Hematopoietic multipotent progenitor cell treated with erythropoietin and hydrocortisone succinate and interleukin-3 and kit ligand, for 4 days (in vitro differentiated cells): ENCODE results near the gene NOP9.

Source experiments
- DNase-seq: peaks from one replicate; pipeline ENCODE4 v3.0.0-alpha.2; 2015

Gene NOP9

DNA sequence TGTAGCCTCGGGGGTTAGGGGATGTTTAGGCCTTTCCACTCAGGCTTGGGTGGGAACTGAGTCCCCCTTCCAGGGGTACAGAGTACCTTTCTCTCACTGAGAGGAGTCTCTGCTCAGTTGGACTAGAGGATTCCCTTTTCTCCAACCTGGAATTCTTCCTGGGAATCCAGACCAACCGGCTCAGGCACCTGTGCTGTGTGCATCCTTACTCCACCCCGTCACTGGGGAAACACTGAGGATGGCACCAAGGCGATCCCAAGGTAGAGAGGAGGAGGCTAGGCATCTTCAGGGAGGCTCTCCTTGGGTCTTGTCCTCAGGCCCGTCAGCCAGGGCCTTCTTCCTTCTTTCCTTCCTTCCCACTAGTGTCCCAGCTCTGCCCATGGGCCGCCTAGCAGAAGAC, 35.8 kb upstream of the NOP9 start:
- no peak for DNase-seq

DNA sequence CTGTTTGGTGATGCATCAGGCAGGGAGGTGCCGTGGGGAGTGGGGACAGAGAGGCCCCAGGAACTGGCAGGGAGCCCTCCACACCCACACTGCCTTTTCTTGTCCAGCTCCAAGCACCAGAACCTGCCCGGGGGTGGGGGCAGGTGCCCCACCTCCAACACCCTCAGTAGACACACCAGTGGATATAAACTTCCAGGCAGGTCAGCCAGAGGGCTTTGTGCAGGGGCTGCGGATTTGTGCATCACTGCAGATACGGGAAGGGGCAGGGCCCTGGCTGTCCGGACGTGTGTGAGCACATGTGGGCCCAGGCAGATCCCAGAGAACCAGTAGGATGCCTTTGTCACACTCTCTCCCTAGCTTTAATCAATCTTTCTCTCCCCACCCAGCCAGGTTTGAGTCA, 35.4 kb upstream of the NOP9 start:
- DNase-seq = no peak

DNA sequence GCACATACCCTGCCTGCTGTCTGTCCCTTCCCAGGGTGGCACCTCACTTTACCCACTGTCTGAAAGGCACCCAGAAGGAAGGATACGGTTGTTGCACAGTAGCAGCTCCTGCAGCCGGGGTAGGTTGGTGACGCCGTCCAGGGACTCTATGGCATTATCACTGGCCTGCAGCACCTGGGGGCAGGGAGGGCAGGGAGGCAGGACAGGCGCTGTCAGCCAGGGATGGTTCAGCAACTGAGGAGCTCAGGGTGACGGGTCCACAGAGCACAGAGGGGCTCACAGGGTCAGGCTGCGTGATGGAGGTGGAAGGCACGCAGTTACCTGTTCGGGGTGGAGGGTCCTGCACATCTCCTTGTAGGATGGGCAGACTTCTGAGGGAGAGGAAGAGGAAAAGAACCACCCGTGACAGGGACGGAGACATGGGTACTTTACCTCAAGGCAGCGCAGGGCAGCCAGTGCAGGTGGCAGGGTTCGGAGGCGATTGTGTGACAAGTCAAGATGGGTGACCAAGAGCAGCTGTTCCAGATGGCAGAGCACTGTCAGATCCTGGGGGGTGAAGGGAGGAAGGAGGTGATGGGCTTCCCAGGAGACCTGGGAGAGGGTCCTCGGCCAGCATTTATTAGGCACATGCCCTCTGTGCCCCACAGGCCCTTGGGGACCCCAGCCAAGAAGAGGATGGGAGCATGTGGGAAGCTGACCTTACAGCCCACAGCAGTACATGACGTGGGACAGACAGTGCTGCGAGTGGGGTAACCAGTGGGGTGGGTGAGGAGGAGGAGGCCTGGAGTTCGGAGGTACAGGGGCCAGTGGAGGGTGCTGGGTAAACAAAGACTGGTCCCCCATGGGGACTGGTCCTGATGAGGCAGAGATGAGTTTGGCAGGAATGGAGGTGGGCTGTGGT, 33.1 kb upstream of the NOP9 start:
- no peak for DNase-seq

DNA sequence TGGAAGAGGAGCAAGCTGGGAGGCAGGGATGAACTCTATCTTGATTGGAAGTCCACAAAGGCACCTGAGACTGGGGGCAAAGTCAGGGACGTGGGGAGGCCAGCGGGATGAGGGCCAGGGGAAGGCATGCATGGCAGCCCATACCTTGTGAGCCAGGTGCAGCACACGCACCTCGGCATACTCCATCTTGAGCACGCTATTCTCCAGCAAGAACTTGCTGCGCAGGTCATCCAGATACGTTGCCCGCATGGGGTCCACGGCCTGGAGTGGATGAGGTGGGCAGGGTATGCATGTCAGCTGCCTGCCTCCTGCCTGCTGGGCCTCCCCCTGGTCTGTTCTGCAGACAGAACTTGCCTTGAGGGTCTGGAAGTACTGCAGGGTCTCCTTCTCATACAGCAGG, 32.1 kb upstream of the NOP9 start:
- no peak for DNase-seq

DNA sequence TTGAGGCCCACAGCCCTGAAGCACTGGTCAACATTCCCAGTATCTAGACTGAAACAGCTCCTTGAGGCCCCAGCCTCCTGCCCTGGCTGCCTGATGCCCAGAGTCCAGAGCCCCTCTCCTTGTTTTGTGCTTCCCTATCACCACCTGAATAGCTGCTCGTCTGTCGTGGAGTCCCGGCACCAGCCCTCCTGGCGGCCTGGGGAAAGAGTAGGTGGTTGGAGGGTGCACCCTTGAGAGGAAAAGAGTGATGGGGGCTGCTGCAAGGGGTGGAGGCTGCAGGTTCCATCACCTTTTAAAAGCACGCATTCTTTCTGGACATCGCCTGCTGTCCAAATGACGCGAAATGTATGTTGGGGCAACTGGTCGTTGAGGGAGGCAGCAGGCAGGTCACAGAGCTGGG, 31.4 kb upstream of the NOP9 start:
- DNase-seq = no peak

DNA sequence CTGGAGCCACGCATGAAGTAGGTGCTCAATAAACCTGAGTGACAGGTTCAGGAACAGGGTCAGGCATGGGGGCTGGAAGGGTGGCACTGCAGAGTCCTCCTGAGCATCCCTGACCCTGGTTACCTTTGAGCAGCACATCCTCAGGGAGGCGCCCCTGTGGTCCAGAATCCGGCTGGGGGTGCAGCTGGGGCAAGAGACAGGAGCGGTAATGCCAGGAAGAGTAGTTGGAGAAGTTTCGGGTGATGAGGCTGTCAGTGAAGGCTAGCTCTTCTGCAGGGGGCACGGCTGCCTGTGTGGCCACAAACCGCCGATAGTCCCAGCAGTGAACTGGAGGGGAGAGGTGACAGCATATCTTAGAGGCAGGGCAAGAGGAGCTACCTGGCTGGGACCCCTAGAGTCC, 30.3 kb upstream of the NOP9 start:
- no peak for DNase-seq

DNA sequence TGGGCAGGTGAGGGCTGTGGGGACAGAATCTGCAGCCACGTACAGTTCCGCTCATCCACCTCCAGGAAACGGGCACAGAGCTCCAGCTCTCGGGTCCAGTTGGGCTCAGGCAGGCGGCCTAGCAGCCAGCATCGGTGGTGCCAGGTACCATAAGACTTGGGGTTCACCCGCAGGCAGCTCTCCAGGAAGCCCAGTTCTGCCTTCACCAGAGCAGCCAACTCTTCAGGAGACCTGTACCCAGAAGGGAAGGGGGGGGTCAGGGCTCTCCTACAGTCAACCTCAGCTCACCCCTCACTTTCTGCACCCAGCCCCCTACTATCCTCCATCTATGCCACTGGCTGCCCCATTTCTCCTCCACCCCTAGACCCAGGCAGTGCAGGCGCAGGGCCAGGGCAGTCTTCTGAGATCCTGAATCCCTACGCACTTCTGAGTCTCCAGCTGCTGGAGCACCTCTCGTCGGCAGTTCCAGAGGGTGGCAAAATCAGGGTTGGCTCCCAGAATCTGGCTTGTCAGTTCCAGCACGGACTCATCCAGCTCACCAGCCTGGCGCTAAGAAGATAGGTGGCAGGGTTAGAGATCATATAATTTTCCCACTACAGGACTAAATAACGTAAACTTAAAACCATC, 29.6 kb upstream of the NOP9 start:
- DNase-seq = no peak

DNA sequence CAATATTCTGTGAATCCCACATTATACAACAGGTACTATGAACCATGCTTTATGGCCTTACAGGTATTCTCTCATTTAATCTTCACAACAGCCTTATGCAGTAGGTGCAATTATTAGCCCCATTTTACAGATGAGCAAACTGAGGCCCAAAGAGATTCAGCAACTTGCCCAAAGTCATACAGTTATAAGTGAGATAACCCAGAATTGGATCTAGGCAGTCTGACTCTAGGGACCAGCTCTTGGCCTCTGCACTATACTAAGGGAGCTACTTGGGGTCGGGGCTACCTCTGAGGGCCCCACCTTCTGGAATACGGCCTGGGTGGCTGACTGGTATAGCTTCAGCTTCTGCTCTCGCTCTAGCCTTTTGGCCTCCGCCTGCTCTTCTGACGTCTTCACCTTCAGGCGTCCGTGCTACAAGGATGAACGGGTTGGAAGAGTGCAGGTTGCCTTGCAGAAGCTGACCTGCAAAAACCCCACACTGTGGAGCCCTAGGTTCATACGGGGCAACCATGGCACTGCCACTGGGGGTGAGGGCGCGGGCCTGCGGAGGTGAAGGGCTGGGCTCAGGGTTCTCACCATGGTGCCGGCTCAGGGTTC, 29.0 kb upstream of the NOP9 start:
- no peak for DNase-seq

DNA sequence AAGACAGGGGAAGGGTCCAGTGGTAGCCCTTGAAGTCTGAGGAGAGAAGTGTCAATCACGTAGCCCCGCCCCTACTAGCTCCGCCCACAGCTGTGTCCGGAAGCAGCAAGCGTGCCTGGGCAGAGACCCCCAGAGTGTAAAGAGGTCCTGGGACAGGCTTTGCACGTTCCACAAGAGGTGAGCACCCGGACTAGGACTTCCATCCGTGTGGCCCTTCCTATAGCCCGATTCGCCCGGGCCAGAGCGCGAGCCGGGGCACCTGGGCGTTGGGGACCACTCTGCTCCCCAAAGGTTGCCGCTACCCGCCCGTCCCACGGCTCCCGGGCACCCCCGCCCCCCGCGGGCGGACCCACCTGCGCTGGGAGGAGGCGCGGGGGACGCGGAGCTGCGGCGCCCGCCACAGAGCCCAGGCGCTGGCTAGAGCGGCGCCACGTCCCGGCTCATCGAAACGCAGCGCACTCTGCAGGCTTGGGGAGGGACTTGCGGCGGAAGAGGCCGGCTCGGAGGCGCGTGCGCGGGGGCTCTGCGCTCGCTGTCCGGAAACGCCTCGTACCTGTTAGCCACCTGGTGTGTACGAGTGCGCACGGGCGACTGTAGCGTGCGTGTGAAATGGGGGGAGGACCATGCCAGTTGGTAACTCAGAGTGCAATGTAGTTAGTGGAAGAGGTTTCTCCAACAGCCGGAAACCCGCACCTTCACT, 28.4 kb upstream of the NOP9 start, which contains the start of gene RABGGTA:
RABGGTA (minus strand) TSS at position 464 of the 700 bp plus-strand sequence. CDS start 482 bp downstream, outside the sequence.
- peak; percentile 95 for DNase-seq

DNA sequence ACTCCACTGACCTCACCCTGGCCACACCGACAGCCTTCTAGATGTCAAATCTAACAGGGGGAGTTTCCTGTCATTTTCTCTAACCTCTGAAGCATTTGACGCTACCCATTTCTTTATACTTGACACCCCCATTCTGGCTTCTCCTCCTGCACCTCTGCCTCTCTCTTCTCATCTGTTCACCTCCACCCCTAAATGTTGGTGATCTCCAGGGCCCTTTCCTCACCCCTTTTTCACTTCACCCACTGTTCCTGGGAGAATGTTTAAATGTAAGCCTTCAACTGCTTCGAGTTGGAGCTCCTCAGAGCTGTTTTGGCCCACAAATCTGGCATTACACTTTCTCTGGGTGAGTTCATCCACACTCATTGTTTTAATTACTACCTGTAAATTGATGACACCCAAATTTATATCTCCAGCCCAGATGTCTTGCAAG, 27.8 kb upstream of the NOP9 start:
- DNase-seq = no peak

DNA sequence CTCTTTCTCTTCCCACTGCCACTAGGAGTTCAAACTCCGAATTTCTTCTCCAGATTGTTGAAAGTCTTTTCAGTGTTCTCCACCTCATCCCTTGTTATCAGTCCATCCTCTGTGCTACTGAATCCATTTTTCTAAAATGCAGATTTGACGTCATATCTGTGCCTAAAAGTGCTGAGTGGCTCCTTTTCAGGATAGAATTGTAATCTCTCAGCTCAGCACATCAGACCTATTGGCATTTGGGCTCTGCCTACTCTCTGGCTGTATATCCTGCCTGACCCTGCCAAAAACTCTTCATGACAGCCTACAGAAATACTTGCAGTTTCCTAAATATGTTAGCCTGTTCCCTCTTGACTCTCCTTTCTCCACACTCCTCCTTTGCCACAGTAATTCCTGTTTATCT, 27.2 kb upstream of the NOP9 start:
- no peak for DNase-seq

DNA sequence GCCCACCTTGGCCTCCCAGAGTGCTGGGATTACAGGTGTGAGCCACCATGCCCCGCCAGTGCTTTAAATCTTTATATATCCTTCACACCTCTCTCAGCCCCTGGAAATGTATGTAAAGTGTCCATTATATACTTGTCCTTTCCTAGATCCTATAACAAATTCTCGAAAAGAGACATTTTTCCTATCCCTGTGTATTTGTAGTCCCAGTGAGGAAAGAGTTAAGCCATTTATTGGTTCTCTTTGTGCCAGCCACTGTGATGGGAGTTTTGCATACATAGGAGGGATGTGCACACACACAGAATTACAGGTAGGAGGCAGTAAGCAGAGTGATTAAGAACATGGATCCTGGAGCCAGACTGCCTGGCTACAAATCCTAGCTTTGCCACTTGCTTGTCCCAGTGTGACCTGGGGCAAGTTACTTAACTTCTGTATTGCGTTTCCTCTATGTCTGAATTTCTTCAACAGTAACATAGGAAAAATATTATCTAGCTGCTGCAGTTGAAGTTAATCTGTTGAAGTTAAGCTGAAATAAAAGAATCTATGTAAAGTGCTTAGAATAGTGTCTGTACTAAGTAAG, 26.1 kb upstream of the NOP9 start:
- peak; percentile 24 for DNase-seq

DNA sequence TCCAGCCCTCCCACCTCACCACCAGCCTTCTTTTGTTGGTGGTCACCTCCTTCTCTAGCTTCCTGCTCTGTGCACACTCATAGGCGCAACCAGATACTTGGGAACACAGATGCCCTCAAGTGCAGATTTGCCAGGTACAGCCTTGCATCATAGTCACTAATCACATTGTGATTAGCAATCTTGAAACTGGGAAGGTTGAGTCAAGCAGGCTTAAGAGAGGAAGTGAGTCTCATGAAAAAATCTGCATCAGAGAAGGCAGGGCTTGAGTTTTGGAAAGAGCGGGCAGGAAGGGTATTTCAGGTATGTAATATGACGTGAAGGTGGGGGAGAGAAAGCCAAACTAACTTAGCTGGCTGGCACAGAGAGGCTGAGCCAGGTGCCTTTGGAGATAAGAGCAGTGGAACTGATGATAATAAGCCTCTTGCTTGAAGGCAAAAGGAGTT, 25.5 kb upstream of the NOP9 start:
- peak; percentile 59 for DNase-seq

DNA sequence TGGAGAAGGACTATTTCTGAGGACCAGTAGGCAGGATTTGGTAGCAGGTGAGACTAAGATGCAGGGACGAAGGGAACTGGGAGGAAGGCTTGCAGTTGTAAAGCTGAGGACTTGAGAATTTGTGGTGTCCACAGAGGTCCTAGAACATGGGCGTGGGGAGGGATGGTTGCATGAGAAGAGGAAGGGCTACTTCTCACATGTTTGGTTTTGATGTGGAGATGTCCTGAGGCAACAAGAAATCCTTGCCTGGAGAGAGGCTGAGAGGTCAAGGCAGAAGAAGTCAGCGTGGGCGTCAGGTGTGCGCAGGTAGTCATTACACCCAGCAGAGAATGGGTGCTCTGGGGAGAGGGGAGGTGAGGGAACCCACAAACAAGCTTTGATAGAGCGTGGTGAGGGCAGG, 22.6 kb upstream of the NOP9 start:
- DNase-seq = no peak

DNA sequence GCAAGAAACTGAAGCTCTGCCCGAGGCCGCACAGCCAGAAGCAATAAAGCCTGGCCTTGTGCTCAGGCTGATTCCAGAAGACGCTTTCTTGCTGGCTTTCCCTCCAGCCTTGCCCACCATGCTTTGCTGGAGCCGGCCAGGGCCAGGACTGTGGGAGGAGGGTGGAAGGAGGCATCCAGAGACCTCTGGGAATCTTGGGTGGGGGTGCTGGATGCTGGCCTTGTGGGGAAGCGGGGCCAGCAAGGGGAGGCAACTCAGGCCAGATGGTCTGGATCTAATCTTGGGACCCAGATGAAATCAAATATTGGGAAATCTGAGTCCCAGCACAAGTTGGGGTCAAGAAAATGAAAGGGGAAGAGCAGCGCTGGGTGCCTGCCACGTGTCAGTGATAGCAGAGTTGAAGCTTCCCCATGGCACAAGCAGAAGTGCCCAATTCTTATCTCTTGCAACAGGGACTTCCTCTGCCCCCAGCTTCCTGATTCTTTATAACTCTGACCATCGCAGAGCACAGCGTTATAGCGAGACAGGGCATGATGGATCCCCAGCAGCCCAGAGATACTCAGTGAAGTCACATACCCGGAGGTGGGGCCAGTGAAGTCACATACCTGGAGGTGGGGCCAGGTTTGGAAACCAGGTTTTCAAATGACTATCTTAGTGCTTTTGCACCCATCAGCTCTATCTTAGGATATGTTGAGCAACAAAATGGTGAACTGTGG, 21.9 kb upstream of the NOP9 start:
- peak; percentile 95 for DNase-seq

DNA sequence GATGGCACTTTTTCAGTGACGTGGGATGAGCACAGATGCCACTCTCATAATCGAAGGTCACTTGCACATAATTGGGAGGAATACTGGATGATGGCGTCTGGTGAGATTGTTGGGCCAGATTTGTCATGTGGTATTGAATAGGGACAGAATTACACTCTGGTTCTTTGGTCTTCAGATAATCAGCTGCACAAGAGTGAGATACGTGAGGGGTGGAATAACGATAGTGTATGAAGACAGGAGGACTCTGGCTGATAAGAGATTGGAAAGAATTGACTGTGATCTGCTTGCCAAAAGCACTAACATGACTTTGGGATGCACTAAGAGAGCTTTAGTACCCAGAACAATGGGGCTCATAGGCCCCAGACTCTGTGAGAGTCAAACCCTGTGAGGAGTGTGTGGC, 21.2 kb upstream of the NOP9 start:
- DNase-seq = peak; percentile 41

DNA sequence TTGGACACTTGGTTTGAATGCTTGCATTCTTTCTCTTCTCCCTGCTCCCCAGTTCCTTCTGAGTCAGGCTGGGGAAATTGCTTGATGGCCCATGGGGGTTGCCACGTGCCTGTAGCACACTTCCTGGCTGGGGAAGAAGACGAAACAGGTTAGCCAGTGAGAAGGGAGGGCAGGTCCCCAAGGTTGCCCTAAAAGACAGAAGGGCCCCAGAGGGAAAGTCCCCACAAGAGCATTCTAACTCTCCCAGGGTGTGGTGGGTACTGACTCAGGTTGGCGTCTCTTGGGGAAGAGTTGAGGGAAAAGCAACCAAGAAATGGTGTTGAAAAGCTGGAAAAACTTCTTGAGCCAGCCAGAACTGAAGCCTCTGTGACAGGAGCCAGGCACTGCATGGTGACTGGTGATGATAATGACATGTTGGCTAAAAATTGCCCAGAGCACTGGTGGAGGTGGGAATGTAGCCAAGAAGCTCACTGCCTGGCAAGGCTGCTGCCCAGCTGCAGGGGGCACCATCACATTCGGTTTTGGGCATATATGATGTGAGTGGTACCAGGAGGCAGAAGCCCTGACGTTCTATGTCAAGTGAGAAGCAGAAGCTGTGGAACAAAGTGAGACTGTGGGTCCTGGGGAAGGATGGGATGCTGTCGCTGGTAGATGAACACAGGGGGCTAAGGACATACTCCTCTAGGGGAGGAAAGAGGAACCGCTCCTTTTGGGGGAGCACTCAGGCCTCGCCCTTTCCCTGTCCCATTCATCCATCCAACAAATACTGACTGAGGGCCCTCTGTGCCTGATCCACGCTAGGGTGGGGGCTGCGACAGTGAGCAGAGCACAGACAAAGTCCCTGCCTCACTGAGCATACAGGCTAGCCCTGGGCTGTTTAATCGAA, 20.1 kb upstream of the NOP9 start:
- peak; percentile 91 for DNase-seq

DNA sequence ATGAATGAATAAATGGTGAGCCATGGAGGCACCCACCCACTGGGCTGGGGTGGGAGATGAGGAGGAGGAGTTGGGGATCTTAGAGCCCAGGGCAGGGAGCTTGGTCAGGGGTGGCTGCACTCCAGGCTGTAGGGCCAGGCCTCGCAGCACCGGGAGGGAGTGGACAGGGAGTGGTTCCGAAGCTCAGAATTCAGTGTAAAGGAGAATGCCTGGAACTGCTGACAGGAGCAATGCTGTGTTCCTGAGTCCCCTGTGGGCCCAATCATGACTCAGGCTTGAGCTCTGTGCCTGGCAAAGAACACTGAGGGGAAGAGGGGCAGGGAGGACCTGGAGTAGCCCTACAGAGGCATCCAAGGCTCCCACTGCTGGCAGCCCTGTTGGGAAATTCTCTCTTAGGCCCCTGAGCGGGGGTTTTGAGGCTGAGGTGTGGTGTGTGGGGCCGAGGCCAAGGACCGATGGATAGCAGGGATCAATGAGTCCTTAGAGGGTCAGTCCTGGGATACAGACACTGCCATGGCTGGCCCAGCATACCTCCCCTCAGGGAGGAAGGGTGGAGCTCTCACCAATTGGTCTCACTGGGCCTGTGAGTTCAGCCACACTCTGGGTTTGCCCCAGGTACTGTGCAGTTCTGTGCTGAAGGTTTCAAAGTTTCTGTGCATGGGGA, 18.7 kb upstream of the NOP9 start:
- no peak for DNase-seq

DNA sequence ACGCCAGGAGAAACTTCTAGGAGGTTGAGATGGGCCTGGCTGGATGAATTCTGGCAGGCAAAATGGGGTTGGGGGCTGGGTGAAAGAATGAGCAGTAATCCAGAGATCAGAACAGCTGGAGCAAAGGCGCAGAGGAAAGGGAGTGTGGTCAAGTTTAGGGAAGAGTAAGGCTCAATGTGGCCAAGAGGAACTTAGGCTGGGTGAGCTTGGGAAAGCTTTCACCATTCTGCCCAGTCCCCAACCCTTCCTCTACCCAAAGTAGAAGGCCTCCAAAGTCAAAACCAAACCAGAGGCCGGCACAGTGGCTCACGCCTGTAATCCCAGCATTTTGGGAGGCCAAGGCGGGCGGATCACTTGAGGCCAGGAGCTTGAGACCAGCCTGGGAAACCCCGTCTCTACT, 18.0 kb upstream of the NOP9 start:
- DNase-seq = no peak

DNA sequence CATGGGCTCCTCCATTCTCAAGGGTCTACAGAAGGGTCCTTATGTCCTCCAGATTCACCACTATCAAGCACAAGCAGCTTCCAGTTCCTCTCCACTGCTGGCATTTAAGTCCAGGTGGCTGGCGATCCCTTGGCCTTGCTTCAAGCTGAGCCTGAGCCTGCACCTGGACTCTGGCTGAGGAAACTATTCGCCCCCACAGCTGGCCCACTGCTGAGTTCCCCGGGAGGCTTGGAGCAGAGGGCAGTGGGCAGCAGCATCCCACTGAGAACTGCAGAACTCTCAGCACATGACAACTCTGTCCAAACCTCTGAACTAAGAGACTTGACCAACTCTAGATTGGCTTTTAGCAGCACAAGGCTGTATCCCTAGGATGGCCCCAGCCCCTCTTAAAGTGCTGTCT, 16.9 kb upstream of the NOP9 start:
- no peak for DNase-seq
